Kidney (tissue), 14 donors: Measurements from ENCODE around the gene NAXE. TPM values are rescaled to one million over a fixed set of nuclear protein-coding genes. Genes with fewer than 3 reads are reported as not detected.

Experiments used
- DNase-seq, 5 donors: peaks; one replicate each; pipeline ENCODE4 v3.0.0-alpha.2; 2013 to 2020
- FAIRE-seq: peaks from 2 replicates; lab custom pipeline; 2012; peaks lifted over from hg19 to GRCh38; lab: Jason Lieb, UNC
- H3K27ac ChIP-seq, 2 donors: one replicate each; pipeline ENCODE4 v1.7.0; 2013; ENCODE audit warnings: low read depth in 2 of 2, low read length in 2 of 2, inconsistent platforms in 1 of 2
- H3K27me3 ChIP-seq: one replicate; pipeline ENCODE4 v1.7.1; 2013; ENCODE audit warnings: low read length, inconsistent platforms; ENCODE audit not compliant: control insufficient read depth, insufficient read depth
- H3K36me3 ChIP-seq, 3 donors: one replicate each; pipeline versions ENCODE4 v1.7.0 to v1.7.1; 2013; ENCODE audit warnings: low read length in 3 of 3, control low read depth in 1 of 3, inconsistent platforms in 1 of 3; ENCODE audit not compliant: insufficient read depth in 3 of 3, control insufficient read depth in 2 of 3
- H3K4me1 ChIP-seq, 3 donors: one replicate each; pipeline versions ENCODE4 v1.7.0 to v1.7.1; 2013; ENCODE audit warnings: low read length in 3 of 3, inconsistent platforms in 1 of 3, low read depth in 1 of 3; ENCODE audit not compliant: control insufficient read depth in 2 of 3, insufficient read depth in 2 of 3
- H3K4me3 ChIP-seq, 3 donors: one replicate each; pipeline versions ENCODE4 v1.7.0 to v1.8.1; 2013; ENCODE audit warnings: low read length in 3 of 3, control low read depth in 1 of 3, inconsistent platforms in 1 of 3
- H3K9ac ChIP-seq, 3 donors: one replicate each; pipeline versions ENCODE4 v1.7.0 to v1.7.1; 2013; ENCODE audit warnings: low read length in 3 of 3, control low read depth in 1 of 3, inconsistent platforms in 1 of 3
- H3K9me3 ChIP-seq, 3 donors: one replicate each; pipeline versions ENCODE4 v1.7.0 to v1.7.1; 2013; ENCODE audit warnings: low read length in 3 of 3, control low read depth in 1 of 3, inconsistent platforms in 1 of 3; ENCODE audit not compliant: control insufficient read depth in 2 of 3, insufficient read depth in 1 of 3
- CTCF ChIP-seq: IDR thresholded peaks from 3 replicates; pipeline ENCODE4 v1.5.1; 2012; ENCODE audit warnings: mild to moderate bottlenecking, moderate library complexity, borderline replicate concordance; ENCODE audit not compliant: insufficient read depth; ENCODE audit errors: extremely low read depth
- intact Hi-C: fragments of 100-400 bp; cut with DNase I; formaldehyde crosslinking; loops from one replicate; pipeline ENCODE4 v1.11.1; 2022
- polyA plus RNA-seq: library from polyadenylated mRNA; stranded (reverse); fragments of 350-450 nt; fragmentation: Illumina TruSeq; extraction: RNeasy Lipid Tissue Mini Kit (QIAGEN cat#74804); gene quantifications from one replicate; pipeline ENCODE4 v1.2.3, GENCODE V29; 2014; ENCODE audit warnings: low read depth, low replicate concordance; ENCODE audit not compliant: insufficient read depth
- total RNA-seq: library from RNA; stranded (reverse); fragmentation: NEBNext Ultra II Directional; extraction: Animal tissue kit (Norgen Biotek cat#: 25700); gene quantifications from one replicate; pipeline ENCODE4 v1.2.1, GENCODE V29; 2021
- donor health status: control.
- donor health status: control.
- donor health status: control.
- donor health status: control.
- donor health status: control.
- donor health status: DM: yes; HTN: yes; CAD: no.
- donor health status: Normal renal cell carcinoma (clear cell type).

Gene NAXE
- total and polyA plus RNA-seq, 2 donors from 2014 or later, result 78.0 to 221 TPM

GRCh38 chr1:156643778-156644092, 52.2 kb downstream of the NAXE start:
- intact Hi-C loops, result no loop called here
- DNase-seq, result no peak
- H3K9ac ChIP-seq, result no peak overlapping the region
- H3K27ac ChIP-seq, result no peak overlapping the region
- H3K4me1 ChIP-seq, result peaks cover 0 to 5% (median 0%) of the 10 kb centered on the region in 3 donors
- H3K36me3 ChIP-seq, result no peaks in the 10 kb centered on the region
- H3K9me3 ChIP-seq, result no peaks in the 10 kb centered on the region
- no peak for TF ChIP-seq CTCF
- H3K4me3 ChIP-seq, result no peak overlapping the region
- no peak for FAIRE-seq
- peaks cover 37% of the 10 kb centered on the region for H3K27me3 ChIP-seq

Other genes starting within 250 kb of the NAXE start
- 4.2 TPM for gene RHBG, start 222.6 kb upstream of the NAXE start, total RNA-seq
- 61.9 TPM for gene RHBG, start 222.6 kb upstream of the NAXE start, polyA plus RNA-seq
- 49.3 TPM for gene MEF2D, start 91.0 kb upstream of the NAXE start, total RNA-seq
- 13.7 TPM for gene MEF2D, start 91.0 kb upstream of the NAXE start, polyA plus RNA-seq
- gene IQGAP3, start 19.2 kb upstream of the NAXE start, total RNA-seq, result 1.7 TPM
- gene IQGAP3, start 19.2 kb upstream of the NAXE start, polyA plus RNA-seq, result 0.13 TPM
- gene TTC24, start 12.1 kb upstream of the NAXE start, total RNA-seq, result 0.57 TPM
- not detected for gene TTC24, start 12.1 kb upstream of the NAXE start, polyA plus RNA-seq
- gene GPATCH4, start 9.7 kb downstream of the NAXE start, total RNA-seq, result 24.0 TPM
- gene GPATCH4, start 9.7 kb downstream of the NAXE start, polyA plus RNA-seq, result 26.2 TPM
- gene HAPLN2, start 27.6 kb downstream of the NAXE start, total RNA-seq, result 1.9 TPM
- 0.30 TPM for gene HAPLN2, start 27.6 kb downstream of the NAXE start, polyA plus RNA-seq
- gene BCAN, start 50.3 kb downstream of the NAXE start, total RNA-seq, result 0.19 TPM
- 0.45 TPM for gene BCAN, start 50.3 kb downstream of the NAXE start, polyA plus RNA-seq
- gene NES, start 85.6 kb downstream of the NAXE start, total RNA-seq, result 50.7 TPM
- gene NES, start 85.6 kb downstream of the NAXE start, polyA plus RNA-seq, result 44.3 TPM
- gene CRABP2, start 113.8 kb downstream of the NAXE start, total RNA-seq, result 15.2 TPM
- 21.6 TPM for gene CRABP2, start 113.8 kb downstream of the NAXE start, polyA plus RNA-seq
- 35.2 TPM for gene METTL25B, start 136.7 kb downstream of the NAXE start, total RNA-seq
- 29.4 TPM for gene METTL25B, start 136.7 kb downstream of the NAXE start, polyA plus RNA-seq
- 23.3 TPM for gene ISG20L2, start 137.0 kb downstream of the NAXE start, total RNA-seq
- gene ISG20L2, start 137.0 kb downstream of the NAXE start, polyA plus RNA-seq, result 13.3 TPM
- gene MRPL24, start 149.3 kb downstream of the NAXE start, total RNA-seq, result 71.9 TPM
- gene MRPL24, start 149.3 kb downstream of the NAXE start, polyA plus RNA-seq, result 174 TPM
- gene HDGF, start 159.9 kb downstream of the NAXE start, total RNA-seq, result 198 TPM
- 206 TPM for gene HDGF, start 159.9 kb downstream of the NAXE start, polyA plus RNA-seq
- 52.8 TPM for gene PRCC, start 175.8 kb downstream of the NAXE start, total RNA-seq
- 50.5 TPM for gene PRCC, start 175.8 kb downstream of the NAXE start, polyA plus RNA-seq
- gene SH2D2A, start 225.1 kb downstream of the NAXE start, total RNA-seq, result 4.3 TPM
- gene SH2D2A, start 225.1 kb downstream of the NAXE start, polyA plus RNA-seq, result 0.32 TPM